Mucosa of descending colon (tissue), 3 donors: Measurements from ENCODE around the gene NR2C2AP. TPM values are rescaled to one million over a fixed set of nuclear protein-coding genes. Genes with fewer than 3 reads are reported as not detected.
"Not testable (repeated sequence)": the region's sequence is repeated elsewhere in the genome, so short reads cannot be mapped to it uniquely, and the experiment has no call there.

ENCODE experiments used
- ATAC-seq: fragments of 200-7000 bp; cut with Tn5 transposase; one replicate; pipeline ENCODE4 v1.9.1; 2020; ENCODE audit warnings: mild to moderate bottlenecking, moderate library complexity
- DNase-seq, 3 donors: peaks; one replicate each; pipeline ENCODE4 v3.0.0-alpha.2; 2020
- H3K36me3 ChIP-seq: fragments of 200-600 bp; one replicate; pipeline ENCODE4 v1.8.0; 2021; ENCODE audit warnings: low read depth, mild to moderate bottlenecking
- H3K4me1 ChIP-seq: fragments of 200-600 bp; one replicate; pipeline ENCODE4 v1.8.0; 2021; ENCODE audit warnings: low read depth, mild to moderate bottlenecking
- H3K4me3 ChIP-seq: fragments of 200-600 bp; one replicate; pipeline ENCODE4 v1.8.0; 2021; ENCODE audit warnings: mild to moderate bottlenecking
- H3K9me3 ChIP-seq: fragments of 200-600 bp; one replicate; pipeline ENCODE4 v1.8.0; 2021; ENCODE audit warnings: mild to moderate bottlenecking
- CTCF ChIP-seq: fragments of 200-600 bp; IDR thresholded peaks from one replicate; pipeline ENCODE4 v1.8.0; 2022; ENCODE audit warnings: antibody characterized with exemption, mild to moderate bottlenecking
- intact Hi-C, 2 donors: fragments of 100-400 bp; cut with DNase I in 1 of 2; cut with micrococcal nuclease in 1 of 2; formaldehyde crosslinking; loops; one replicate each; pipeline versions ENCODE4 v1.11.0 to v1.11.1; 2022; cut with DNase I, micrococcal nuclease
- total RNA-seq, 3 donors: library from RNA; stranded (reverse); fragmentation: NEBNext Ultra II Directional in 2 of 3; extraction: Animal tissue kit (Norgen Biotek cat#: 25700) in 2 of 3; gene quantifications; one replicate each; pipeline versions ENCODE4 v1.2.1 to v1.2.4, GENCODE V29; 2021 to 2023
- donor health status: DM: no; HTN: no; CAD: no; lungs with moderate emphysema.
- donor health status: DM: no; HTN: no; CAD: no.
- donor health status: DM: no; HTN: yes; CAD: no.

Gene NR2C2AP
- total RNA-seq, 3 donors from 2014 or later, result 12.5 to 14.6 (median 13.4) TPM

- intact Hi-C loops, result no loop called here
Measured at GRCh38 chr19:19223060-19223459, 19.8 kb upstream of the NR2C2AP start.

GRCh38 chr19:19221000-19221399, 17.8 kb upstream of the NR2C2AP start:
- H3K4me3 ChIP-seq, H3K9me3 ChIP-seq, H3K36me3 ChIP-seq, ATAC-seq, intact Hi-C loops, DNase-seq, H3K4me1 ChIP-seq: not testable (repeated sequence)

More at GRCh38 chr19:19223060-19223459, 19.8 kb upstream of the NR2C2AP start:
- Histone ChIP-seq H3K4me3 (no peak overlapping the region), H3K9me3 (no peaks in the 10 kb centered on the region), H3K36me3 (no peaks in the 10 kb centered on the region), H3K4me1 (no peaks in the 10 kb centered on the region)
- no peak for DNase-seq
- no peak for ATAC-seq
- no peak for TF ChIP-seq CTCF

GRCh38 chr19:19218911-19219310, 15.7 kb upstream of the NR2C2AP start:
- no peaks in the 10 kb centered on the region for H3K4me1 ChIP-seq
- DNase-seq (no peak), ATAC-seq (no peak)
- H3K9me3 ChIP-seq, result no peaks in the 10 kb centered on the region
- no peaks in the 10 kb centered on the region for H3K36me3 ChIP-seq
- intact Hi-C loops, result no loop called here
- TF ChIP-seq CTCF, result no peak
- H3K4me3 ChIP-seq, result no peak overlapping the region

GRCh38 chr19:19217099-19217498, 13.9 kb upstream of the NR2C2AP start:
- intact Hi-C loops, result no loop called here
- no peak for TF ChIP-seq CTCF
- DNase-seq (no peak), ATAC-seq (no peak)
- Histone ChIP-seq H3K9me3 (no peaks in the 10 kb centered on the region), H3K4me3 (no peak overlapping the region), H3K4me1 (no peaks in the 10 kb centered on the region), H3K36me3 (no peaks in the 10 kb centered on the region)

- Histone ChIP-seq H3K4me3 (no peak overlapping the region), H3K4me1 (no peaks in the 10 kb centered on the region), H3K9me3 (no peaks in the 10 kb centered on the region), H3K36me3 (no peaks in the 10 kb centered on the region)
- intact Hi-C loops, result no loop called here
- no peak for TF ChIP-seq CTCF
- DNase-seq (no peak), ATAC-seq (no peak)
Measured at GRCh38 chr19:19215792-19216191, 12.6 kb upstream of the NR2C2AP start.

- H3K36me3 ChIP-seq, result no peaks in the 10 kb centered on the region
- peak; percentile 48 for ATAC-seq
- no peak for TF ChIP-seq CTCF
- H3K4me1 ChIP-seq, result no peaks in the 10 kb centered on the region
- intact Hi-C loops, result no loop called here
- peak in 2 of 3 donors; percentile 29 to 55 for DNase-seq
- H3K4me3 ChIP-seq, result no peak overlapping the region
- H3K9me3 ChIP-seq, result no peaks in the 10 kb centered on the region
Measured at GRCh38 chr19:19214892-19215291, 11.7 kb upstream of the NR2C2AP start.
